Measurements from ENCODE around the gene PKHD1. TPM values are rescaled to one million over a fixed set of nuclear protein-coding genes. Genes with fewer than 3 reads are reported as not detected.

The PKHD1 gene
- total and polyA plus RNA-seq, 9 donors: 0.01 to 0.12 (median 0.05) TPM; not detected in 3

DNA sequence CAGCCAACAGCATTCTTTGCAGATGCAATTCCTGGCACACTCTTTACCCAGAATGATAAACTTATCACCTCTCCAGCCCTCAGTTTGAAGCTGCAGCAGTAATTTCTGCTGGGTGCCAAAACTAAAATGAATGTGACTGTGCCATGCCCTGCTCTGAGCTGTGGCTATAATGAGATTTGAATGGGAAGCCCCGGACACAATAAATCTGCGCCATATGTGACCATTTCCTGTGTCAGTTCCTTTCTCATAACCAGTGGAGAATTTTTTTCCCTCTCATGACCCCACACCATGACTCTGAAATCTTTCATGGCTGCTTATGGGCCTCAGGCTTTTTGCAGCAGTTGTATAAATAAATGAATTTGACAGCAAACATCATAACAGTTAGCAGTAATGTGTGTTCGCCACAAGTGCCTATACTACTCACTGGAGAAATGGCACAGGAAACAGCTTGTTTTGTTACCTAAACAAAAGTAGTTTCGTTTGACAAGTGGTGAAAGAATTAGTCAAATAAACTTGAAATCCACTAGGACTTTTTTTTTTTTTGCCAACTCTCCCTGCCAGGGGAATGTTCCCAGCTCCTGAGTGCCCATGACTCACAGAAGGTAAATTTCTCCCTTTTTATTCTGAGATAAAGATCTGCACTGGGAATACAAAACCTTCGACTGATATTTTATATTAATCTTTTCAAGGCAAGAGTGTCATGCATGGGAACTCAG, 408.4 kb downstream of the PKHD1 start:
- no peak for DNase-seq
- Histone ChIP-seq H3K27me3 (no peaks in the 10 kb centered on the region), H3K4me3 (no peak overlapping the region), H3K36me3 (no peaks in the 10 kb centered on the region), H3K27ac (no peak overlapping the region), H3K4me1 (ENCODE audit: insufficient read depth) (no peaks in the 10 kb centered on the region), H3K9me3 (no peaks in the 10 kb centered on the region)
- TF ChIP-seq, protein P1, sequence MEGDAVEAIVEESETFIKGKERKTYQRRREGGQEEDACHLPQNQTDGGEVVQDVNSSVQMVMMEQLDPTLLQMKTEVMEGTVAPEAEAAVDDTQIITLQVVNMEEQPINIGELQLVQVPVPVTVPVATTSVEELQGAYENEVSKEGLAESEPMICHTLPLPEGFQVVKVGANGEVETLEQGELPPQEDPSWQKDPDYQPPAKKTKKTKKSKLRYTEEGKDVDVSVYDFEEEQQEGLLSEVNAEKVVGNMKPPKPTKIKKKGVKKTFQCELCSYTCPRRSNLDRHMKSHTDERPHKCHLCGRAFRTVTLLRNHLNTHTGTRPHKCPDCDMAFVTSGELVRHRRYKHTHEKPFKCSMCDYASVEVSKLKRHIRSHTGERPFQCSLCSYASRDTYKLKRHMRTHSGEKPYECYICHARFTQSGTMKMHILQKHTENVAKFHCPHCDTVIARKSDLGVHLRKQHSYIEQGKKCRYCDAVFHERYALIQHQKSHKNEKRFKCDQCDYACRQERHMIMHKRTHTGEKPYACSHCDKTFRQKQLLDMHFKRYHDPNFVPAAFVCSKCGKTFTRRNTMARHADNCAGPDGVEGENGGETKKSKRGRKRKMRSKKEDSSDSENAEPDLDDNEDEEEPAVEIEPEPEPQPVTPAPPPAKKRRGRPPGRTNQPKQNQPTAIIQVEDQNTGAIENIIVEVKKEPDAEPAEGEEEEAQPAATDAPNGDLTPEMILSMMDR (IDR thresholded peaks at IDR 0.05): no peak
- TF ChIP-seq EP300 (IDR thresholded peaks at IDR 0.05) (no peak), POLR2A (IDR thresholded peaks at IDR 0.05) (no peak)
- 47 to 57% (median 47%) methylated on average over 5 of the region's 5 CpGs for WGBS, 3 donors
- intact Hi-C loops (cut with DNase I): no loop called here

DNA sequence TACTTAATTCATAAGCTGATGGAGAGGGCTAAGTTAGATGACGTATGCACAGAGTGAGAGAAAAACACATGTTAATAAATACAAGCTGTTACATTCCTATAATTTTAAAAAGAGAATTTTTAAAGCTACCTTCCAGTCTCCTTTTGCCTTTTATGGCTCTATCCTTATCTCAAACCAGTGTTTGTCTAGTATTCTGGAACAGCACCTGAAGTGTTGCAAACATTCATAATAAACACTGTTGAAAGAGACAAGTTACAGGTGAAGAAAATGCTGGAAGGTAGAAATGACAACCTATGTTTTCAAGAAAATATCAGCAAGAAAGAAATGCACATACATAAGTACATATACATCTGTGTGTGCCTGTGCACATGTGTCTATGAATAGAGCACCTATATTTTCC, 409.1 kb downstream of the PKHD1 start:
- H3K36me3 ChIP-seq: no peaks in the 10 kb centered on the region
- H3K4me3 ChIP-seq: no peak overlapping the region
- no peaks in the 10 kb centered on the region for H3K27me3 ChIP-seq
- DNase-seq: no peak
- no peak overlapping the region for H3K27ac ChIP-seq
- H3K9me3 ChIP-seq: no peaks in the 10 kb centered on the region
- TF ChIP-seq, protein P1 (IDR thresholded peaks at IDR 0.05): no peak
- no peak for TF ChIP-seq EP300 (IDR thresholded peaks at IDR 0.05)
- no peak for TF ChIP-seq POLR2A (IDR thresholded peaks at IDR 0.05)
- intact Hi-C loops (cut with DNase I): no loop called here
- H3K4me1 ChIP-seq (ENCODE audit: insufficient read depth): no peaks in the 10 kb centered on the region
- 40 to 55% (median 41%) methylated on average over 1 of the region's 1 CpG for WGBS, 3 donors

DNA sequence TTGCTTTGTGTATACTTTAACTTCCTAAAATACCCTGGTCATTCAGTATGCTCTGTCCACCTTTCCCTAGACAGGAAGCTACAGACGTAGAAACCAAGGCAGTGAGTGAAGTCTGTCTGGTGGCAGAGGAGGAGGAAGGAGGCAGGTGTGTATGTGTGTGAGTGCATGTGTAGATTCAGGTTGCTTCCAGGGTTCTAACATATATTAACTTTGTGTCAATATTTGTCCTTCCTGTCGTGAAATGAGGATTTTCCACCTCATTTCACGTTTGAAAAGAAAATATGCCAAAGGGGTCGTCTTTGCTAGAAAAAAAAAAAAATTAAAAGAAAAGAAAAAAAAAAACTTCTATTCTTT, 411.5 kb downstream of the PKHD1 start:
- H3K27me3 ChIP-seq: no peaks in the 10 kb centered on the region
- no peaks in the 10 kb centered on the region for H3K9me3 ChIP-seq
- intact Hi-C loops (cut with DNase I): no loop called here
- no peaks in the 10 kb centered on the region for H3K4me1 ChIP-seq (ENCODE audit: insufficient read depth)
- 57 to 76% (median 63%) methylated on average over 4 of the region's 4 CpGs for WGBS, 3 donors
- H3K4me3 ChIP-seq: no peak overlapping the region
- no peak overlapping the region for H3K27ac ChIP-seq
- H3K36me3 ChIP-seq: no peaks in the 10 kb centered on the region
- no peak for TF ChIP-seq EP300 (IDR thresholded peaks at IDR 0.05)
- no peak for TF ChIP-seq POLR2A (IDR thresholded peaks at IDR 0.05)
- TF ChIP-seq, protein P1 (IDR thresholded peaks at IDR 0.05): no peak
- DNase-seq: no peak

DNA sequence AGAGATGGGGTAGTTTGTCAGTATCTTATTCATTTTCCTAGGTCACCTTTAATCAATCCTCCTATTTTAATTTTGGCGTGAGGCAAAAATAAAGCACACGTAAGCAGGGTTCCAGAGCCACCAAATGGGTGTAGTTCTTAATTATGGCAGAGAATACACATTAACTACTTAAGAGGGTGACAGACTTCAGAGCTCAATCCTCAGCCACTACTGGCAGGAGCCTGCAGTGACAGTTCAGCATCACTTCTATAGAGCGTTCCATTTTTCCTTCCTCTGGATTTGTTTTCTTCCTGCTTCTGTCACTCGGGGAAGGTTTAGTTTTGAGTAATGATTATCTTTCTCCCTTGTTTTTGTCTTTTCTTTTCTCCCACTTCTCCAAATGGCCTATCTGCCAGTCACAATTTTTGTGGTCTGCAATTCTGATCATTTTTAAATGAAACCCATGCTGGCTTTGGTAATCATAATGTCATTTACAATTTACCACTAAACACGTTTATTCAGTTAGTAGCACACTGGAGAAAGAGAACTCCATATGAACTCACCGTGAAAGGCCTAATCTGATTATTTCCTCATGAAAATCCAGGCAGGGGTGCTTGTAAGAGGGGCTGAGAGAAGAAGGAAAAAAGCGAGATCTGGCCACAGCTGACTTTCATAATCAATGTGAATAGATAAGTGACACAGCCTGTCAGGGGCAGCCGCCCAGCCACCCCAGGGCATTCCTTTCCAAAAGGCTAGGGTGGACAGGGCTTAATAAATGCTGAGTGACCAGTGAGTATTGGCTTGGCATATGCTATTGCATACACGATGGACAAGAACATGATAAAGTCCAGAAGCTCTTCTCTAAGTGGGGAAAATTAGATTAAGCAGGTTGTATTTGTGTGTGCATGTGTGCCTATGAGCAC, 412.1 kb downstream of the PKHD1 start:
- Histone ChIP-seq H3K4me3 (no peak overlapping the region), H3K36me3 (no peaks in the 10 kb centered on the region), H3K27ac (no peak overlapping the region), H3K4me1 (ENCODE audit: insufficient read depth) (no peaks in the 10 kb centered on the region), H3K27me3 (no peaks in the 10 kb centered on the region), H3K9me3 (no peaks in the 10 kb centered on the region)
- DNase-seq: no peak
- intact Hi-C loops (cut with DNase I): no loop called here
- TF ChIP-seq EP300 (IDR thresholded peaks at IDR 0.05) (no peak), POLR2A (IDR thresholded peaks at IDR 0.05) (no peak)
- TF ChIP-seq, protein P1 (IDR thresholded peaks at IDR 0.05): no peak
- 67 to 69% (median 68%) methylated on average over 9 of the region's 9 CpGs for WGBS, 3 donors
